Measurements from ENCODE around the gene CDK10.

CDK10 gene

DNA sequence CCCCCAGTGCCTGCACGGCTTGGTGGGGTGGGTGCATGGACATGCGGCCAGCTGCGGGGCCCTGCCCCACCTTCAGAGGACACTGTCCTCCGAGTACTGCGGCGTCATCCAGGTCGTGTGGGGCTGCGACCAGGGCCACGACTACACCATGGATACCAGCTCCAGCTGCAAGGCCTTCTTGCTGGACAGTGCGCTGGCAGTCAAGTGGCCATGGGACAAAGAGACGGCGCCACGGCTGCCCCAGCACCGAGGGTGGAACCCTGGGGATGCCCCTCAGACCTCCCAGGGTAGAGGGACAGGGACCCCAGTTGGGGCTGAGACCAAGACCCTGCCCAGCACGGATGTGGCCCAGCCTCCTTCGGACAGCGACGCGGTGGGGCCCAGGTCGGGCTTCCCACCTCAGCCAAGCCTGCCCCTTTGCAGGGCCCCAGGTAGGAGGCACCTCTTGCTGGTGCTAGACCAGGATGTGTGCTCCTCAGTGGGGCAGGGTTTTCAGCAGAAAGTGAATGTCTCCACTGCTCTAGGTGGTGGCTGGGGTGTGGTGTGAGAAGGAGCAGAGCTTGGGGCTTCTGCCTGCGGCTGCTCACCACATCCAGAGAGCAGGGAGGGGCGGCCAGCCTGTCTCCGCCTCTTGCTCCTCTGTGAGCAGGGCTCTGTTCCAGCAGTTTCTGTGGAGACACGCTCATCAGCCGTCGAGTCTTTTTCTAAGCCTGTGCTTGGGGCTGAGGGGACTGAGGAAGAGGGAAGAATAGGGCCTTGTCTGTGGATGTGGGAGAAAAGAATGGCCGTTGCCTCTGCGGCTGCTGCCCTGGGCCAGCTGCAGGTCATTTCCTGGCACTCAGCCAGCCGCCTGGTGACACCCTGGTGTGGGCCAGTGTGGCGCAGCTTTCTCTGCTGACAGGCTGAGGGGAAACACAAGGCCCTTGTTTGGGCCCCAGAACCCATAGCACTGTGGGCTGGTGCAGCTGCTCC lies 37.1 kb downstream of the CDK10 start:
- H3K9me3 Mint-ChIP-seq: no peaks in the 10 kb centered on the region
- peak overlapping the region; percentile 75 for H3K4me3 Mint-ChIP-seq
- DNase-seq: no peak
- TF ChIP-seq, protein P1, sequence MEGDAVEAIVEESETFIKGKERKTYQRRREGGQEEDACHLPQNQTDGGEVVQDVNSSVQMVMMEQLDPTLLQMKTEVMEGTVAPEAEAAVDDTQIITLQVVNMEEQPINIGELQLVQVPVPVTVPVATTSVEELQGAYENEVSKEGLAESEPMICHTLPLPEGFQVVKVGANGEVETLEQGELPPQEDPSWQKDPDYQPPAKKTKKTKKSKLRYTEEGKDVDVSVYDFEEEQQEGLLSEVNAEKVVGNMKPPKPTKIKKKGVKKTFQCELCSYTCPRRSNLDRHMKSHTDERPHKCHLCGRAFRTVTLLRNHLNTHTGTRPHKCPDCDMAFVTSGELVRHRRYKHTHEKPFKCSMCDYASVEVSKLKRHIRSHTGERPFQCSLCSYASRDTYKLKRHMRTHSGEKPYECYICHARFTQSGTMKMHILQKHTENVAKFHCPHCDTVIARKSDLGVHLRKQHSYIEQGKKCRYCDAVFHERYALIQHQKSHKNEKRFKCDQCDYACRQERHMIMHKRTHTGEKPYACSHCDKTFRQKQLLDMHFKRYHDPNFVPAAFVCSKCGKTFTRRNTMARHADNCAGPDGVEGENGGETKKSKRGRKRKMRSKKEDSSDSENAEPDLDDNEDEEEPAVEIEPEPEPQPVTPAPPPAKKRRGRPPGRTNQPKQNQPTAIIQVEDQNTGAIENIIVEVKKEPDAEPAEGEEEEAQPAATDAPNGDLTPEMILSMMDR (IDR thresholded peaks at IDR 0.05): no peak
- no peak overlapping the region for H3K27ac Mint-ChIP-seq
- H3K4me1 Mint-ChIP-seq: peaks cover 41% of the 10 kb centered on the region
- H3K27me3 Mint-ChIP-seq (ENCODE audit: low read depth, poor library complexity): peaks cover 13% of the 10 kb centered on the region
- H3K36me3 Mint-ChIP-seq (ENCODE audit: low read depth): peaks cover 24% of the 10 kb centered on the region

DNA sequence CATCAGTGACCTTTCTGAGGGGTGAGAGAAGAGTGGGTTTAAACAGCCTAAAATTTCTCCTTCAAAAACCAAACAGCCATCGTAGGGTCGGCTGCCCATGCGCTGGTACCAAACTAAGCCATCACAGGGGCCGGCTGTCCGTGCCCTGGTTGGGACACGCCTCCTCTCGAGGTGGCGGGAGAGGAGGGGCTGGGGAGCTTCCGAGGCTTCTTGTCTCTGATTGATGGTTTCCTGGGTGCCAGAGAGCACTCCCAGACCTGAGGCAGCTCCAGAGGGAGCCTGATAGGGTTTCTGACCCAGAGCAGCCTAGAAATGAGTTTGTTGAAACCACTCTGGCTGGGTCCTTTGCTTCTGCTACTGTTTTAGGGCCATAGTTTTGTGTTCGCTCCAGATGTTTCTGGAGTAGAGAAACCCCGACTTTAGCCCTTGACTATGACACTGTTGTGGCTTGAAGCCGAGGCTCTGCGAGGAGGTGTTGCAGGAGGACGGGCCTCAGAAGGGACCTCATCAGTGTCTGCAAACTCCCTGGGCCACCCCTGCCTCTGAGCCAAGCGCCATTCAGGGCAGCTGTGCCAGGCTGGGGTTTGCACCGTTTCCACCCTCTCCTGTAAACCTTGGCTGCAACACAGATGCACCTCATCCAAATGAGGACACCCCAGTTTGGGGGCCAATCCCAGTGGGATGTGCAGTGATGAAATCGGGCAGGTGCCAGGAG lies 41.1 kb downstream of the CDK10 start:
- TF ChIP-seq, protein P1 (IDR thresholded peaks at IDR 0.05): no peak

DNA sequence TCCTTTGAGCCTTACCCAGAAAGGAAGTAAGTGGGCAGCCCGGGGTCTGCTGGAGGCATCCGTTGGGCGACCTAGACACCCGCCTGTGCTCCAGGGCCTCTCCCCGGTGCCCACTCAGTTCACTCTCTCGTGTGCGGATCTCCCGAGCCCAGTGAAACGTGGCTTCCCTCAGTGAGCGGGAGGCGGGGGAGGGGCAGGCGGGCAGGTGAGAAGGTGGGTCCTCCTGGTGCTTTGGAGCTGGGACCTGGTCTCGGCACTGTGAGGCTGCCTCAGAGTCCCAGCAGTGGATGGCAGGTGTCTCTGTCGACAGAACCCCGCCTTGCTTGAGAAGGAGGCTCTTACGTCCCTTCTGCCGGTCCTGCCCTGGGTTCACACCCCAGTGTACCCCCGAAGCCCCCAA lies 42.8 kb downstream of the CDK10 start:
- Mint-ChIP-seq H3K27ac (no peak overlapping the region), H3K36me3 (ENCODE audit: low read depth) (peaks cover 54% of the 10 kb centered on the region), H3K4me1 (peaks cover 18% of the 10 kb centered on the region), H3K27me3 (ENCODE audit: low read depth, poor library complexity) (peaks cover under 1% of the 10 kb centered on the region), H3K9me3 (no peaks in the 10 kb centered on the region), H3K4me3 (no peak overlapping the region)
- DNase-seq: no peak
- TF ChIP-seq, protein P1 (IDR thresholded peaks at IDR 0.05): no peak

More for the DNA sequence above, 41.1 kb downstream of the CDK10 start:
- peaks cover 49% of the 10 kb centered on the region for H3K36me3 Mint-ChIP-seq (ENCODE audit: low read depth)
- H3K4me3 Mint-ChIP-seq: no peak overlapping the region
- H3K27me3 Mint-ChIP-seq (ENCODE audit: low read depth, poor library complexity): peaks cover 9% of the 10 kb centered on the region
- H3K27ac Mint-ChIP-seq: peak overlapping the region; percentile 59
- DNase-seq: peak; percentile 53
- H3K4me1 Mint-ChIP-seq: peaks cover 30% of the 10 kb centered on the region
- no peaks in the 10 kb centered on the region for H3K9me3 Mint-ChIP-seq

DNA sequence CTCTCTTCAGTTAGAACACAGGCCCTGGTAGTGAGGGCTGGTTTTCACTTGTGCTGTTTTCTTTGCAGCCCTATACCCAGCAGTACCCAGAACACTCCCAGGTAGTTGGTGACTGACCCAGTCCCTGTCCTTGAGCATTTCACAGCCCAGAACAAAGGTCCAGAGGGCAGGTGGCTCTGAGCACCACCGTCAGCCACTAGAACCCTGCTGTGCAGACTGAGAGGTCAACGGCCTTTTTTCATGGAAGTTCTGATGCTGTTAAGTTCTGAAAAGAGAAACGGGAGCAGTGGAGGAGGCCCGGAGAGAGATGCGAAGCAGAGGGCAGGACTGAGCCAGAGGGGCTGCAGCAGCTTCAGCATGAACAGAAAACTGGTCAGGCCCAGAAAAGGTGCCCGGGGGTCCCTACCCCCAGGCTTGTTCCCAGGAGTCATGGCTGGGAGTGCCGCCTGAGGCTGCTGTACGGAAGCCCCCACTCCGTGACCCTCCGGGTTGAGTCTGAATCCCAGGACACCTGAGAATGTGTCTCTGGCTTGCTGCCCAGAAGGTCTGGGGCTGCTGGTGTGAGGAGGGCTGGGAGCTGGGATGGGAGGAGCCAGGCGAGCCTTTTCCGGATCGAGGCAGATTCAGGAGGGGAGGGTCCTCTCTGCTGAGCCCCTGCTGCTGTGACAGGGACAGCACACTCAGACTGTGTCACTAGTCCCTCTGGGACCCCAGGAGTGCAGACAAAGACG lies 43.5 kb downstream of the CDK10 start:
- Mint-ChIP-seq H3K27me3 (ENCODE audit: low read depth, poor library complexity) (no peaks in the 10 kb centered on the region), H3K36me3 (ENCODE audit: low read depth) (peaks cover 61% of the 10 kb centered on the region), H3K4me3 (no peak overlapping the region), H3K4me1 (peaks cover 18% of the 10 kb centered on the region), H3K27ac (peak overlapping the region; percentile 89), H3K9me3 (no peaks in the 10 kb centered on the region)
- TF ChIP-seq, protein P1 (IDR thresholded peaks at IDR 0.05): no peak
- no peak for DNase-seq

DNA sequence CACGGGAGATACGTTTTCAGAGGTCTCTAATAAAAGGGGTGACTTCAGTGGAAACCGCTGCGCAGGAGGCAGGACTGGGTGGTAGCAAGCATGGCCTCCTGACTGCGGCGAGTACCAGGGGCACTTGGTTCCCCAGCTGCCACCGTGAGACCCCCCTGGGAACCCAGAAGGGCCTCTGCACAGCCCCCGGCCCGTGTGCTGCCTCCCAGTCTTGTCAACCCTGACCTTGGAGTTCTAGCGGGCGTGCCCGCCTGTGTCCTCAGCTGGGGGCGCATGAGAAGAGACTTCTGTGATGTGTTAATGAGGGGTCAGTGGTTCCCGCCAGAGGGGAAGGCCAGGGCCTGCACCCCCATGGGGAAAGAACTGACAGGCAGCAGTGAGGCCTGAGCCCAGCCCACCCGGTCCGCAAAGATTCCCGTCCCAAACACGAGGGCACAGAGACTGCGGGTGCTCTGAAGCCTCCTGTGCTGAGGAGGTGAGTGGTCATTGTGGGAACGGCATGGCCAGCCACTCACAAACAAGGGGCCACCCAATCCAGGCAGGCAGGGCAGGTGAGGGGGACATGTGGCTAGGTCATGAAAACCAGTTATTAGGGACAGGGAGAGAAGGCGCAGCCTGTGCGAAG lies 44.2 kb downstream of the CDK10 start:
- TF ChIP-seq, protein P1 (IDR thresholded peaks at IDR 0.05): no peak
- Mint-ChIP-seq H3K27ac (peak overlapping the region; percentile 25), H3K4me1 (peaks cover 18% of the 10 kb centered on the region), H3K9me3 (no peaks in the 10 kb centered on the region), H3K4me3 (no peak overlapping the region), H3K36me3 (ENCODE audit: low read depth) (peaks cover 68% of the 10 kb centered on the region), H3K27me3 (ENCODE audit: low read depth, poor library complexity) (no peaks in the 10 kb centered on the region)
- DNase-seq: no peak
